GM21447 (cell line): Measurements from ENCODE around the gene HMGA1.
A peak's percentile ranks its signal among the peaks of the same experiment; 100 is the strongest.

Experiments used
- ATAC-seq: cut with Tn5 transposase; IDR thresholded peaks from one replicate; pipeline ENCODE4 v1.9.1; 2021; ENCODE audit not compliant: unreplicated experiment

HMGA1 gene

GRCh38 chr6:34288581-34288980 is 51.9 kb downstream of the HMGA1 start:
- ATAC-seq, result peak; percentile 48

- ATAC-seq, result no peak
These were observed 52.5 kb downstream of the HMGA1 start for GRCh38 chr6:34289137-34289536.

- ATAC-seq, result no peak
These were observed 56.3 kb downstream of the HMGA1 start for GRCh38 chr6:34292954-34293353.

- peak; percentile 86 for ATAC-seq
These were observed 59.0 kb downstream of the HMGA1 start for GRCh38 chr6:34295721-34296120.
